Activated naive CD4-positive, alpha-beta T cell treated with Interleukin-2 at 50 U/mL for 16 hours (primary cell): Measurements from ENCODE around the gene TEX11.
A peak's percentile ranks its signal among the peaks of the same experiment; 100 is the strongest.
"Not testable (repeated sequence)": the region's sequence is repeated elsewhere in the genome, so short reads cannot be mapped to it uniquely, and the experiment has no call there.

Experiments used
- DNase-seq: peaks from one replicate; pipeline ENCODE4 v3.0.0-alpha.2; 2020

Gene TEX11

DNA sequence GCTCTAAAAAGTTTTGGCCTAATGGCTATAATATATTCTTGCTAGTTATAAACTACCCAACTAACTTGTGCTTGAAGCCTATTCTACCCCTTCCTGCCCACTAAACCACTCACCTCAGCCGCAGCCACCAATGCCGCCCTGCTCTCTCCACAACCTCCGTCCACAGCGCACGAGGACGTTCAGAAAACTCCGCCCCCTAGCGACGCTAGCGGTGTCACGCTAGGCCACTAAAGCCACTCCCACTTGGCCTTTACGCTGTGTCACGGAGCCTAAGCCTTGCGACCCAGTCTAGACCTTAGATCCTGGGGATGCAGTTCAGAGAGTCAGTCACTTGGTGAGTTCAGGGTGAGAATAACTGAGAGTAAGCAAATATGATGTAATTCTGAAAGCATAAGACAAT lies at the start of gene TEX11:
Gene TEX11, minus strand, starts transcription at position 171 of the 400 bp plus-strand sequence. CDS start 922 bp downstream, outside the sequence.
- no peak for DNase-seq

DNA sequence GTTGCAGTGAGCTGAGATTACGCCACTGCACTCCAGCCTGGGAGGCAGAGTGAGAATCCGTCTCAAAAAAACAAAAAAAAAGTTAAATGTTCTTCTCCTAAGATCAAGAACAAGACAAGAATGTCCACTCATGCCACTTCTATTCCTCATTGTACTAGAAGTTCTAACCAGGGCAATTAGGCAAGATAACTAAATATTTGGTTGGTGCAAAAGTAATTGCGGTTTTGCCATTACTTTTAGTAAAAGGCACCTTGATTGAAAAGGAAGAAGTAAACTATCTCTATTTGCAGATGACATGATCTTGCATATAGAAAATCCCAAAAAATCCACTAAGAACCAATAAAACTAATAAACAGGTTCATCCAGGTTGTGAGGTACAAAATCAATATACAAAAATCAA lies 46.4 kb upstream of the TEX11 start:
- no peak for DNase-seq

DNA sequence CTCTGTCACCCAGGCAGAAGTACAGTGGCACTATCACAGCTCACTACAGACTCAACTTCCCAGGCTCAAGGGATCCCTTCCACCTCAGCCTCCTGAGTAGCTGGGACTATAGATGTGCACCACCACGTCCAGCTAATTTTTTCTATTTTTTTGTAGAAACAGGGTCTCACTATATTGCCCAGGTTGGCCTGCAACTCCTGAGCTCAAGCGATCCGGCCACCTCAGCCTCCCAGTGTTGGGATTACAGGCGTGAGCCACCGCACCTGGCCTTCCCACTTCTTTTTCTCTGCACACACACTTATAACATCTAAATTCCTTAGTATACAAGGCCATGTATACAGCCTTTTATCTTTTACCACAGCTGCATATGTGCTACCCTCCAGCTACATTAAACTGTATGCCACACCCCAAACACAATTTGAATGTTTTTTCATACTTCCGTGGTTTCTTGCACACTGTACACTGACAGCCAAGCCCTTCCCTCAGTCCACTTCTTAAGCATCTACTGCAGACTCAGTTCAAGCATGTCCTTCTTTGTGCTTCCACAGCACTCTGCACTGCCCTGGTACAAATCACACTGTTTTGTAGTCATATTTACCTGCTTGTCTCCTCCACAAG lies 15.9 kb upstream of the TEX11 start:
- no peak for DNase-seq

DNA sequence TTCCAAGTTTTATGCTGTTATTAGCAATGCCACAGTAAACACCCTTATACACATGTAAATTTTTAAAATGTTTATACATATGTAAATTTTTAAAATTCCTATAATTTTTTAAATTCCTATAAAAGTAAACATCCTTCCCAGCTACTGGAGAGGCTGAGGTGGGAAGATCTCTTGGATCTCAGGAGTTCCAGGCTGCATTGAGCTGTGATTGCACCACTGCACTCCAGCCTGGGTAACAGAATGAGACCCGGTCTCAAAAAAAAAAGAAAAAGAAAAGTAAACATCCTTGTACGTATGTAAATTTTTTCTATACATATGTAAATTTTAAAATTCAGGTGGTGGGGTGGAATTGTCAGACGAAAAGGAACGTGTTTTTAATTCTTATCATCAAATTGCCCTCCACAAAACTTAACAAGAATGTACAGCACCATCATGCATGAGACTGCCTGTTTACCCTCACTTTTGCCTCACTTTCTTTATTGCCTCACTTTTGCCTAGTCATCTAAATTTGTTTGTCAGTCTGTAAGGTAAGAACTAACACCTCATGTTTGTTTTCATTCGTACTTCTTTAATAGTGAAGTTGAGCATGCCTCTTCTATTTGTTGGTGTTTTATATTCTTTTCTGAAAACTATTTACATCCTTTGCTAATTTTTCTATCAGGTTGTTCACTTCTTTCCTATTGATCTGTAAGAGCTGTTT lies 14.4 kb upstream of the TEX11 start:
- no peak for DNase-seq

DNA sequence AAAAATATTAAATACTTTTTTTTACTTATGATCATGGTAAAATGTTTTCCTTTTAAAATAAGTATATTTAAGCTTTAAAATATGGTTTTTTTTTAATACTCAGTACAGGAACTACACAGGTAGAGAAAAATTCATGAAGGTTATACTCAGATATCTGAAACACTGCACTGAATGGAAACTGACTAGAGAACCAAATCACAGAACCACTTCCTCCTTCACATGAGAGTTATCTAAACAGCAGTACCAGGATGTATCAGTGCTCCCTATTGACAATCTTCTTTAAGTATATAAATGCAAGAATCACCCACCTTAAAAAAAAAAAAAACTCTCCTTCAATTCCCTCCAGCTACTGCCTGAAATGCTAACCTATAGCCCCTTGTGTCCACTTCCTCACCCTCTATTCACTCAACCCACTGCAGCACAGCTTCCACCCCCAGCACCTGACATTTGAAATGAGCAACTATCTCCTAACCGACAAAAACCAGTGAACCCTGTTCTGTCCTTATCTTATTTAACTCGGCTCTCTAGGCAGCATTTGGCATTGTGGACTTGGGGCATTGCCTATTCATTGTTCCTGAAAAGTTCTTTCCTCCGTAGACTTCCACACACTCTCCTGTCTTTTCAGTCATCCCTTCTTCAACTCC lies 13.3 kb upstream of the TEX11 start:
- no peak for DNase-seq

DNA sequence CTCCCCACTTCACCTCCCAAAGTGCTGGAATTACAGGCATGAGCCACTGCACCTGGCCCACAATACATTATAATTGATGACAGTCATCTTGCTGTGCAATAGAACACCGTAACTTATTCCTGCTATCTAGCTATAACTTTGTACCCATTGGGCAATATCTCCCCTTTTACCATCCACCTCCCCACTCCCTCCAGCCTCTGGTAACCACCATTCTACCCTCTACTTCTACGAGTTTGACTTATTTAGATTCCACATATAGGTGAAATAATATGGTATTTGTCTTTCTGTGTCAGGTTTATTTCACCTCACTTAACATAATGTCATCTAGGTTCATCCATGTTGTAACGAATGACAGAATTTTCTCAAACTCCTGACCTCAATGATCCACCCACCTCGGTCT lies 8.2 kb upstream of the TEX11 start:
- DNase-seq, result no peak

DNA sequence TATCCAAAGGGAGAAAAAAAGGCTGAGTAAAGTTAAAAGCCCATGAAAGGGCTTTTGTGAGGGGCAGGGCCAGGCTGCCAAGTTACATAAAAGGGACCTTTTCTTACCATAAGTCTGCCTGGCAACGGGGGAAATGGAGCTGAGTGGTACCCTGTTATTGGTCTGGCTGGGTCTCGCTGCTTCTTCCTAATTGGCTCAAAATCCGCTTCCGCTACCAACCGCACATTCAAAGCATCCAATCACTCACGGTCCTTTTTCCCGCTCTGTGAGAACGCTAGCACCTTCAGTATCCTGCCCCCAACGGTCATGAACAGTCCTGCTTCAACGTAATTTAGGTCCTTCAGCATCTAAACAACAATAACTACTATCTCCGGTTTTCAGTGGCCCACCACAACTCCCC lies 611 bp downstream of the TEX11 start:
- no peak for DNase-seq

DNA sequence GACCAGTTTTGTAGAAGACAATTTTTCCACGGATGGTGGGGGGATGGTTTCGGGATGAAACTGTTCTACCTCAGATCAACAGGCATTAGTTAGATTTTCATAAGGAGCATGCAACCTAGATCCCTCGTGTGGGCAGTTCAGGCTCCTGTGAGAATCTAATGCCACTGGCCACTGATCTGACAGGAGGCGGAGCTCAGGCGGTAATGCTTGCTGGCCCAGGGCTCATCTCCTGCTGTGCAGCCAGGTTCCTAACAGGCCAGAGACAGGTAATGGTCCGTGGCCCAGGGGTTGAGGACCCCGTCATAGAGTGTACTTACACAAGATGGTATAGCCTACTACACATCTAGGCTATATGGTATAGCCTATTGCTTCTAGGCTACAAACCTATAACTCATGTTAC lies 7.0 kb downstream of the TEX11 start:
- no peak for DNase-seq

DNA sequence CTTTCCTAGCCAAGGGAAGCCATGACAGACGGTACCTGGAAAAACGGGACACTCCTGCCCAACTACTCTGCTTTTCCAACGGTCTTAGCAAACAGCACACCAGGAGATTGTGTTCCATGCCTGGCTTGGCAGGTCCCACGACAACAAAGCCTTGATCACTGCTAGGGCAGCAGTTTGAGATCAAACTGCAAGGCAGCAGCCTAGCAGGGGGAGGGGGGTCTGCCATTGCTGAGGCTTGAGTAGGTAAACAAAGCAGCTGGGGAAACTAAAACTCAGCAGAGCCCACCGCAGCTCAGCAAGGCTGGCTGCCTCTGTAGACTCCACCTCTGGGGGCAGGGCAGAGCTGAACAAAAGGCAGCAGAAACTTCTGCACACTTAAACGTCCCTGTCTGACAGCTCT lies 18.1 kb downstream of the TEX11 start:
- DNase-seq, result not testable (repeated sequence)

DNA sequence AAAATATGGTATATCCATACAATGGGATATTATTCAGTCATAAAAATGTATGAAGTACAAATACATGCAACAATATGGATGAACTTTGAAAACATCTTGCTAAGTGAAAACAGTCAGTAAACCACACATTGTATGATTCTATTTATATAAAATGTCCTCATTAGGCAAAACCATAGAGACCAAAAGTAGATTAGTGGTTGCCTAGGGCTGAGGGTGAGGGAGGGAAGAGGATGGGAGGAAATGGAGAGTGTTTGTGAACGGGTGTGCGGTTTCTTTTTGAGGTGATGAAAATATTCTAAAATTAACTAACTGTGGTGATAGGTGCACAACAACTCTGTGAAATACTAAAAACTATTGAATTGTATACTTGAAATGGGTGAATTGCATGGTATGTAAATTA lies 29.6 kb downstream of the TEX11 start:
- no peak for DNase-seq

DNA sequence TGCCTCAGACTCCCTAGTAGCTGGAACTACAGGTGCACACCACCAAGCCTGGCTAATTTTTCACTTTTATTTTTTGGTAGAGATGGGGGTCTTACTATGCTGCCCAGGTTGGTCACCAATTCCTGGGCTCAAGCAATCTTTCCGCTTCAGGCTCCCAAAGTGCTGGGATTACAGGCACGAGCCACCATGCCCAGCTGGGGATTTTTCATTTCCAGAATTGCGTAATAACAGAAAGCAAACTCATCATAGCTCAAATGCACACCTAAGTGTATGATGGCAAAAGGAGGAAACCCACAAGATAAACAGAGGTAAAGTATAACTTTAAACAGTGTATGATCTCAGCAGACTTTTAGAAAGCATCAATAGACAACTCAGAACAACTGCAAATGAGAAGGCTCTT lies 56.2 kb downstream of the TEX11 start:
- DNase-seq, result no peak

DNA sequence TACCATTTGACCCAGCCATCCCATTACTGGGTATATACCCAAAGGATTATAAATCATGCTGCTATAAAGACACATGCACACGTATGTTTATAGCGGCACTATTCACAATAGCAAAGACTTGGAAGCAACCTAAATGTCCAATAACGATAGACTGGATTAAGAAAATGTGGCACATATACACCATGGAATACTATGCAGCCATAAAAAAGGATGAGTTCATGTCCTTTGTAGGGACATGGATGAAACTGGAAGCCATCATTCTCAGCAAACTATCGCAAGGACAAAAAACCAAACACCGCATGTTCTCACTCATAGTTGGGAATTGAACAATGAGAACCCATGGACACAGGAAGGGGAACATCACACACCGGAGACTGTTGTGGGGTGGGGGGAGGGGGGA lies 64.4 kb downstream of the TEX11 start:
- DNase-seq, result not testable (repeated sequence)

DNA sequence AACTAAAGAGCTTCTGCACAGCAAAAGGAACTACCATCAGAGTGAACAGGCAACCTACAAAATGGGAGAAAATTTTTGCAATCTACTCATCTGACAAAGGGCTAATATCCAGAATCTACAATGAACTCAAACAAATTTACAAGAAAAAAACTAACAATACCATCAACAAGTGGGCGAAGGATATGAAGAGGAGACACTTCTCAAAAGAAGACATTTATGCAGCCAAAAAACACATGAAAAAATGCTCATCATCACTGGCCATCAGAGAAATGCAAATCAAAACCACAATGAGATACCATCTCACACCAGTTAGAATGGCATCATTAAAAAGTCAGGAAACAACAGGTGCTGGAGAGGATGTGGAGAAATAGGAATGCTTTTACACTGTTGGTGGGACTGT lies 64.9 kb downstream of the TEX11 start:
- DNase-seq, result not testable (repeated sequence)

DNA sequence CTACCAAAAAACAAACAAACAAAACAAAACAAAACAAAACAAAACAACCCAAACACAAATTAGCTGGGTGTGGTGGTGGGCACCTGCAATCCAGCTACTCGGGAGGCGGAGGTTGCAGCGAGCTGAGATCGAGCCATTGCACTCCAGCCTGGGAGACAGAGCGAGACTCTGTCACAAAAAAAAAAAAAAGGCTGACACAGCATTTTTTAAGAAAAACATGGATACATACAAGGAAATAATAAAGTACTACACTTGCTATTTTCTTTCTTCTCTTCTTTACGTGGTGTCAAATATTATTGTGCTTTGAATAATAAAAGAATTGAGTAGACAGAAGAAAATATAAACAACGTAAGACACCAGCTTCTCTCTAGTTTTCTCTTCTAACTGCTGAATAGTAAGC lies 73.9 kb downstream of the TEX11 start:
- no peak for DNase-seq

DNA sequence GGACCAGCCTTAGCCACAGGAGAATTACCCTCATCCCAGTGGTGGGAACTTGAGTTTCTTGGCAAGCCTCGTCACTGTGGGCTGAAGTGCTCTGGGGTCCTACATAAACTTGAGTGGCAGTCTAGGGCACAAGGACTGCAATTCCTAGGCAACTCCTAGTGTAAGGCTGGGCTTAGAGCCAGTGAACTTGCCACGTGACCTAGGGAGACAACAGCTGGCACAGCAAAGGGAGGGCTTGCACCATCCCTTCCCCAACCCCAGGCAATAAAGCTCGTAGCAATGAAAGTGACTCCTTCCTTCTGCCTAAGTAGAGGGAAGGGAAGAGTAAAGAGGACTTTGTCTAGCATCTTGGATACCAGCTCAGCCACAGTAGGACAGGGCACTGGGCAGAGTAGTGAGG lies 81.8 kb downstream of the TEX11 start:
- no peak for DNase-seq

DNA sequence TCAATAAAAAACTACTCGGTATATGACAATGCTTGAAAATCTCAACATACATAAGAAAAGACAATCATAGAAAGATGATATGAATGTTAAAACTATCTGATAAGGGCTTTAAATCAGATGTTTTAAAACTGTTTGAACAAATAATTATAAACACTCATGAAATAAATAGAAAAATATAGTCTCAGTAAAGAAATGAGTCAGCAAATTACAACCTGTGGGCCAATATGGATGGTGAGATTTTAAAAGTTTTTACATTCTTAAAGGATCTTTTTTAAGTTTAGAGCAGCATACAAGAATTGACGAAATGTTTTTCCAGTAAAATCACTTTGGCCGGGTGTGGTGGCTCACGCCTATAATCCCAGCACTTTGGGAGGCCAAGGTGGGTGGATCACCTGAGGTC lies 83.1 kb downstream of the TEX11 start:
- DNase-seq, result no peak

DNA sequence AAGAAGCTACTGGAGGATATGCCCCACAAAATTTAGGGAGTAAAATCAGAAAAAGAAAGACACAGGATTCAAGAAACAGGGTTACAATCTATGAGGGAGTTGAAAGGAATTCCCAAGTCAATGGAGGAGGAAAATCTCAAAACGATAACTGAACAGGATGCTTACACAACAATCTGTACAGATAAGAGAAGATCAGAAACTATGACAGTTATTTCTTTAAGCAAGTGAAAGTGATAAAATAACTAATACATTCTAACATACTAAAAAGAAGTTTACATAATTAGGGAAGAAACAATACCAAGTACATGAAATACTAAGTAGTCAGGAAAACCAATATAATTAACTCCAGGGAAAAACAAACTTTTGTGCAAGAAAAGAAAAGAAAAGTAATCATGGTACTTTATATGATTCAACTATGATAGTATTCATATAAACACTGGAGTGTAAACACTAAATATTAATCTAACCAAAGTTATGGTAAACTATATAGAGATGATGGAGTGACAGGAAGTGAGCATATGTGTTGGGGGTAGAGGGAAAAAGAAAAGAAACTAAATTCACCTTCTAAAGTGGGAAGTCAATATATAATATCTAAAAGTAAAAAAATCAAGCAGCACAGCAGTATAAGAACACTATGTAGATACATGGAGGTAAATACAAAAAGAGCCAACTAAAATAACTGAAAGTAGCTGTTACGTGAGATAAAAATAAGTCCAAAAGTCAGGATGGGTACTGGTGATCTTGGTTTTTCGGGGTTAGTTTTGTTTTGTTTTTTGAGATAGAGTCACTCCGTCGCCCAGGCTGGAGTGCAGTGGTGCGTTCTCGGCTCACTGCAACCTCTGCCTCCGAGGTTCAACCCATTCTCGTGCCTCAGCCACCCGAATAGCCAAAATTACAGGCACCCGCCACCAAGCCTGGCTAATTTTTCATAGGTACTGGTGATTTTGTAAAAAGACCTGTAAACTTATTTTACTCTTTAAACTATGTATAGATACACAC lies 99.3 kb downstream of the TEX11 start:
- DNase-seq, result no peak

DNA sequence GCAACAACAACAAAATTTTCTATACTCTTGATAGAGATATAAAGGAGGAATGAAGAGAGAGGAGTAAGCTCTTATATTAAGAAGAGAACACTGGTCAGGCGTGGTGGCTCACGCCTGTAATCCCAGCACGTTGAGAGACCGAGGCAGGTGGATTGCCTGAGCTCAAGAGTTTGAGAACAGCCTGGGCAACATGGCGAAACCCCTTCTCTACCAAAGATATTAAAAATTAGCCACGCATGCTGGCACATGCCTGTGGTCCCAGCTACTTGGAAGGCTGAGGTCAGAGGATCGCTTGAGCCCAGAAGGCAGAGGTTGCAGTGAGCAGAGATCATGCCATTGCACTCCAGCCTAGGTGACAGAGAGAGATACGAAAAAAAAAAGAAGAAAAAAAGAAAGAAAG lies 102.4 kb downstream of the TEX11 start:
- DNase-seq, result no peak

DNA sequence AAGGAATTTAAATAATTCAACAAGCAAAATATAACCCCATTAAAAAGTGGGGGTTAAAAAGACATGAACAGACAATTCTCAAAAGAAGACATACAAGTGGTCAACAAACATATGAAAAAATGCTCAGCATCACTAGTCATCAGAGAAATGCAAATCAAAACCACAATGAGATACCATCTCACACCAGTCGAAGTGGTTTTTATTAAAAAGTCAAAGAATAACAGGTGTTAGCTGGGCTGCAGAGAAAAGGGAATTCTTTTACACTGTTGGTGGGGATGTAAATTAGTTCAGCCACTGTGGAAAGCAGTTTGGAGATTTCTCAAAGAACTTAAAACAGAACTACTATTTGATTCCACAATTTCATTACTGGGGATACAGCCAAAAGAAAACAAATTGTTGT lies 111.8 kb downstream of the TEX11 start:
- not testable (repeated sequence) for DNase-seq

DNA sequence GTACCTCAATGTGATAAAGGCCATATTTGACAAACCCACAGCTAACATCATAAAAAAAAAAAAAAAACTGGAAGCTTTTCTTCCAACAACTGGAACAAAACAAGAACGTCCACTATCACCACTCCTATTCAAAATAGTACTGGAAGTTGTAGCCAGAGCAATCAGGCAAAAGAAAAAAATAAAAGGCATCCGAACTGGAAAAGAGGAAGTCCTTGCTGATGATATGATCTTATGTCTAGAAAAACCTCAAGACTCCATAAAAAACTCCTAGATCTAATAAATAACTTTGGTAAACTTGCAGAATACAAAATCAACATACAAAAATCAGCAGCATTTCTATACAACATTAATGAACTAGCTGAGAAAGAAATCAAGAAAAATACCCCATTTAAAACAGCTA lies 134.3 kb downstream of the TEX11 start:
- no peak for DNase-seq

DNA sequence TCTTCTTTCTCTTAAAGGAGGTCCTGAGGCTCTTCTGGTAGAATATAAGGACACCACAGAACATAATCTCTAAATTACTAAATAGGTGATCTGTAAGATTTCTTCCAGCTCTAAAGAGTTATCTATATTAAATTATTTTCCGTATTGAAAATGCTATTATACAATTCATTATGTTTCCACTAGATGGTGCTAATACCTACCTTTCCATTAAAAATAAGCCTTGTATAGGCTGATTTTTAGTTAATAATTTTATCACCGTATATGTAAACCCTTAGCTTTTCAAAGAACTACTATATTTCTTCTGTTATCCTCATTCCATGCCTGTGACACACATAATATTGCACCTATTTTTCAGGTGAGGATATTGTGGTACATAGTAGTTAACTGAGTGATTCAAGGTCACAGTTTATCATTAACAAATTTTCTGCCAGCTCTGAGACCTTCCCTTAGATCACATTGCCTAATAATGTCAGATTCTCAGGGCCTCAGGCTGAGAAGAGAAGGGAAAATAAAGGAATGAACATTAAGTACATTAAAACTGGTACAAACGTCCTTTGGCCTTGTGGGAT lies 138.8 kb downstream of the TEX11 start:
- DNase-seq, result no peak

DNA sequence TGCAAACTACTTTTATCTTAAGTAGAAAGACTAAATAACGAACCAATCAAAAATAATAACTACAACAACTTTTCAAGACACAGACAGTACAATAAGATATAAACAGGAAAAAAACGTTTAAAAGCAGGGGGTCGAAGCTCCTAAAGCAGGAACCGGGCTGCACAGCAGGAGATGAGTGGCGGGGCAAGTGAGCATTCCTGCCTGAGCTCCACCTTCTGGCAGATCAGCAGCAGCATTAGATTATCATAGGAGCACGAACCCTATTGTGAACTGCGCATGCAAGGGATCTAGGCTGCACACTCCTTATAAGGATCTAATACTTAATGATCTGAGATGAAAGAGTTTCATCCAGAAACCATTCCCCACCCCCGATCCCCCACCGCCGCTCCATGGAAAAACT lies 146.2 kb downstream of the TEX11 start:
- no peak for DNase-seq

DNA sequence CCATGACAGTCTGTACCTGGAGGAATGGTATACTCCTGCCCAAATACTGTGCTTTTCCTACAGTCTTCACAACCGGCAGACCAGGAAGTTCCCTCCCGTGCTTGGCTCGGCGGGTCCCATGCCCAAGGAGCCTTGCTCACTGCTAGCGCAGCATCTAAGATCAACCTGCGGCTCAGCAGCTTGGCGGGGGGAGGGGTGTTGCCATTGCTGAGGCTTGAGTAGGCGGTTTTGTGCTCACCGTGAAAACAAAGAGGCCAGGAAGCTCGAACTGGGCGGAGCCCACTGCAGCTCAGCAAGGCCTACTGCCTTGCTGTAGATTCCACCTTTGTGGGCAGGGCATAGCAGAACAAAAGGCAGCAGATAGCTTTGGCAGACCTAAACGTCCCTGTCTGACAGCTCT lies 152.7 kb downstream of the TEX11 start:
- DNase-seq, result peak; percentile 72
